Measurements from ENCODE around the gene KCNAB2. TPM values are rescaled to one million over a fixed set of nuclear protein-coding genes. Genes with fewer than 3 reads are reported as not detected.

The KCNAB2 gene
- polyA plus RNA-seq, 1 of the 3 experiments (the other 2 are of a cell fraction) = 7.6 TPM

GRCh38 chr1:6053206-6053546 is 7.5 kb downstream of the KCNAB2 start:
- peaks cover 7% of the 10 kb centered on the region; the same call in 1 of the 2 replicates for H4K20me1 ChIP-seq (ENCODE audit: insufficient read depth)
- 17% methylated on average over 8 of the region's 8 CpGs for WGBS (ENCODE audit: low lambda C conversion rate)
- ChIA-PET POLR2A (interaction anchor here (0.5 to 1.2 kb wide), 5 partner anchors 22 to 178 kb away, joined by 3 to 6 read pairs (median 3); partner anchors contain the start of gene NPHP4), CTCF (interaction anchor here (0.6 to 4.2 kb wide), 46 partner anchors 10 to 565 kb away, joined by 3 to 47 read pairs (median 6); no protein-coding TSS in a partner anchor)
- H3K9me3 ChIP-seq = no peaks in the 10 kb centered on the region
- DNase-seq = no peak
- no peaks in the 10 kb centered on the region for H3K27me3 ChIP-seq (ENCODE audit: insufficient read depth)
- H3K4me1 ChIP-seq (ENCODE audit: control insufficient read depth in 1 of 2, insufficient read depth in 2 of 2, low read depth in 1 of 2, low read length in 1 of 2) = peaks cover 0 to 34% of the 10 kb centered on the region in 2 experiments; a peak in 1 of 4 replicates
- no peak overlapping the region for H3K4me2 ChIP-seq
- no peaks in the 10 kb centered on the region for H3K79me2 ChIP-seq (ENCODE audit: insufficient read depth)
- H3K27ac ChIP-seq (ENCODE audit: low read depth in 2 of 2, low read length in 1 of 2) = no peak overlapping the region; a peak in 1 of 4 replicates
- no peaks in the 10 kb centered on the region for H3K36me3 ChIP-seq (replicated peaks in 1 of 2; ENCODE audit: control insufficient read depth in 1 of 2, insufficient read depth in 2 of 2, low read length in 1 of 2)
- H3K9me2 ChIP-seq = no peaks in the 10 kb centered on the region
- H2AFZ ChIP-seq (ENCODE audit: low read depth) = no peak overlapping the region
- no peaks in the 10 kb centered on the region for H3F3A ChIP-seq (replicated peaks; ENCODE audit: insufficient read depth)
- peak overlapping the region in 1 of 2 experiments; percentile 36; a peak in 1 of 4 replicates for H3K4me3 ChIP-seq (ENCODE audit: low read depth in 2 of 2, low read length in 1 of 2)
- no peak overlapping the region for H3K9ac ChIP-seq
- TF ChIP-seq CHD2 (IDR thresholded peaks at IDR 0.05; ENCODE audit: low read length, partially characterized antibody) = peak; percentile 3
- no peak for TF ChIP-seq RFX5 (IDR thresholded peaks at IDR 0.05; ENCODE audit: low read length)
- no peak for TF ChIP-seq GATA2 (CRISPR knock-in tag; IDR thresholded peaks at IDR 0.05)
- TF ChIP-seq TCF12 (IDR thresholded peaks at IDR 0.05) = no peak
- TF ChIP-seq USF1 (IDR thresholded peaks at IDR 0.05; ENCODE audit: borderline replicate concordance, low read depth) = no peak

- no peaks in the 10 kb centered on the region for H3K9me3 ChIP-seq
- 85% methylated on average over 6 of the region's 6 CpGs for WGBS (ENCODE audit: low lambda C conversion rate)
- ChIA-PET POLR2A (no interaction called here), CTCF (interaction anchor here (1.2 to 4.2 kb wide), 2 partner anchors 14 to 28 kb away, joined by 3 to 47 read pairs; no protein-coding TSS in a partner anchor)
- DNase-seq = no peak
- peaks cover 0 to 34% of the 10 kb centered on the region in 2 experiments; a peak in 1 of 4 replicates for H3K4me1 ChIP-seq (ENCODE audit: control insufficient read depth in 1 of 2, insufficient read depth in 2 of 2, low read depth in 1 of 2, low read length in 1 of 2)
- peaks cover 7% of the 10 kb centered on the region; the same call in 1 of the 2 replicates for H4K20me1 ChIP-seq (ENCODE audit: insufficient read depth)
- TF ChIP-seq JUND (IDR thresholded peaks at IDR 0.05) (no peak), YY1 (IDR thresholded peaks at IDR 0.05; ENCODE audit: low read depth) (no peak)
- no peak overlapping the region for H3K27ac ChIP-seq (ENCODE audit: low read depth in 2 of 2, low read length in 1 of 2)
- H3F3A ChIP-seq (replicated peaks; ENCODE audit: insufficient read depth) = no peaks in the 10 kb centered on the region
- H3K27me3 ChIP-seq (ENCODE audit: insufficient read depth) = no peaks in the 10 kb centered on the region
- no peak overlapping the region for H3K4me2 ChIP-seq
- no peaks in the 10 kb centered on the region for H3K9me2 ChIP-seq
- H3K9ac ChIP-seq = no peak overlapping the region
- no peak overlapping the region for H2AFZ ChIP-seq (ENCODE audit: low read depth)
- H3K4me3 ChIP-seq (ENCODE audit: low read depth in 2 of 2, low read length in 1 of 2) = no peak overlapping the region
- H3K36me3 ChIP-seq (replicated peaks in 1 of 2; ENCODE audit: control insufficient read depth in 1 of 2, insufficient read depth in 2 of 2, low read length in 1 of 2) = no peaks in the 10 kb centered on the region
- no peaks in the 10 kb centered on the region for H3K79me2 ChIP-seq (ENCODE audit: insufficient read depth)
Measured at GRCh38 chr1:6054596-6054995, 8.9 kb downstream of the KCNAB2 start.

- CTCF ChIA-PET = interaction anchor here (0.9 to 3.1 kb wide), 7 partner anchors 22 to 190 kb away, joined by 3 to 11 read pairs (median 4); no protein-coding TSS in a partner anchor
- Histone ChIP-seq H3K9ac (no peak overlapping the region), H3K36me3 (replicated peaks in 1 of 2; ENCODE audit: control insufficient read depth in 1 of 2, insufficient read depth in 2 of 2, low read length in 1 of 2) (no peaks in the 10 kb centered on the region), H3K79me2 (ENCODE audit: insufficient read depth) (no peaks in the 10 kb centered on the region), H3K27me3 (ENCODE audit: insufficient read depth) (no peaks in the 10 kb centered on the region), H3K4me2 (no peak overlapping the region), H3K27ac (ENCODE audit: low read depth in 2 of 2, low read length in 1 of 2) (no peak overlapping the region), H3K9me2 (no peaks in the 10 kb centered on the region), H3K4me3 (ENCODE audit: low read depth in 2 of 2, low read length in 1 of 2) (no peak overlapping the region), H3F3A (replicated peaks; ENCODE audit: insufficient read depth) (no peaks in the 10 kb centered on the region), H3K4me1 (ENCODE audit: control insufficient read depth in 1 of 2, insufficient read depth in 2 of 2, low read depth in 1 of 2, low read length in 1 of 2) (peaks cover 0 to 42% of the 10 kb centered on the region in 2 experiments; a peak in 1 of 4 replicates), H2AFZ (ENCODE audit: low read depth) (no peak overlapping the region), H3K9me3 (no peaks in the 10 kb centered on the region), H4K20me1 (ENCODE audit: insufficient read depth) (peaks cover 7% of the 10 kb centered on the region; the same call in 1 of the 2 replicates)
- WGBS (ENCODE audit: low lambda C conversion rate) = 76% methylated on average over 6 of the region's 8 CpGs
- POLR2A ChIA-PET = no interaction called here
- DNase-seq = no peak
- TF ChIP-seq EP300 (IDR thresholded peaks at IDR 0.05; ENCODE audit: borderline replicate concordance in 1 of 2, low read depth in 1 of 2, low read length in 1 of 2) = no peak
- no peak for TF ChIP-seq PBX3 (IDR thresholded peaks at IDR 0.05)
- TF ChIP-seq REST (IDR thresholded peaks at IDR 0.05; ENCODE audit: low read depth, low read length) = no peak
- TF ChIP-seq USF1 (IDR thresholded peaks at IDR 0.05; ENCODE audit: borderline replicate concordance, low read depth) = no peak
- no peak for TF ChIP-seq ELF1 (IDR thresholded peaks at IDR 0.05)
- no peak for TF ChIP-seq IRF3 (IDR thresholded peaks at IDR 0.05; ENCODE audit: low read depth, low read length)
- no peak for TF ChIP-seq EZH2phosphoT487 (IDR thresholded peaks at IDR 0.05; ENCODE audit: borderline replicate concordance, low read depth)
Measured at GRCh38 chr1:6056572-6056948, 10.9 kb downstream of the KCNAB2 start.
